K562 (cell line): ENCODE results near the gene SLC1A4. TPM values are rescaled to one million over a fixed set of nuclear protein-coding genes. Genes with fewer than 3 reads are reported as not detected.
A peak's percentile ranks its signal among the peaks of the same experiment; 100 is the strongest.

Source experiments
- CEBPG ChIP-seq, 3 experiments: fragments of 200-800 bp in 1 of 3; sonication (Bioruptor generic) in 1 of 3; sonication (generic) in 1 of 3; formaldehyde crosslinking in 1 of 3; IDR thresholded peaks in 2 of 3; conservative IDR thresholded peaks in 1 of 3; 2 replicates each; pipeline versions ENCODE4 v1.6.1 to v1.8.0; 2016 to 2022; ENCODE audit warnings: missing compliant biosample characterization in 2 of 3, missing genetic modification characterization in 2 of 3, mild to moderate bottlenecking in 1 of 3, missing genetic modification reagents in 1 of 3
- FOSL1 ChIP-seq: fragments of 200-800 bp; sonication (Bioruptor generic); conservative IDR thresholded peaks from 2 replicates; pipeline ENCODE4 v1.6.1; 2016; ENCODE audit warnings: missing genetic modification characterization, missing compliant biosample characterization
- FOXJ3 ChIP-seq: sonication (generic); formaldehyde crosslinking; IDR thresholded peaks from 2 replicates; pipeline ENCODE4 v1.4.0; 2020; ENCODE audit warnings: mild to moderate bottlenecking, missing genetic modification reagents
- FOXK2 ChIP-seq, 2 experiments: fragments of 450-650 bp; IDR thresholded peaks in 1 of 2; conservative IDR thresholded peaks in 1 of 2; 2 replicates each; pipeline ENCODE4 v1.6.1; 2016; ENCODE audit warnings: low read depth in 2 of 2, mild to moderate bottlenecking in 1 of 2
- GATAD2A ChIP-seq: fragments of 450-650 bp; IDR thresholded peaks from 2 replicates; pipeline ENCODE4 v1.6.1; 2017
- GATAD2B ChIP-seq: fragments of 450-650 bp; IDR thresholded peaks from 2 replicates; pipeline ENCODE4 v1.6.1; 2017; ENCODE audit warnings: mild to moderate bottlenecking, borderline replicate concordance
- GTF2B ChIP-seq: IDR thresholded peaks from 2 replicates; pipeline ENCODE4 v1.6.1; 2011; ENCODE audit not compliant: insufficient read length; ENCODE audit errors: extremely low read depth
- HDAC6 ChIP-seq: IDR thresholded peaks from 2 replicates; pipeline ENCODE4 v1.6.1; 2012; ENCODE audit warnings: low read depth, mild to moderate bottlenecking, control low read depth, inconsistent platforms, low read length, moderate library complexity
- HDGF ChIP-seq: fragments of 450-650 bp; IDR thresholded peaks from 2 replicates; pipeline ENCODE4 v1.6.1; 2016
- HEY1 ChIP-seq: fragments of 250-450 bp; sonication (Bioruptor Pico); IDR thresholded peaks from 2 replicates; pipeline ENCODE4 v1.5.0; 2020; ENCODE audit warnings: mild to moderate bottlenecking, moderate library complexity, borderline replicate concordance
- PHF20 ChIP-seq: fragments of 450-650 bp; IDR thresholded peaks from 2 replicates; pipeline ENCODE4 v1.6.1; 2018; ENCODE audit not compliant: partially characterized antibody
- SIX5 ChIP-seq, 2 experiments: IDR thresholded peaks; 2 replicates each; pipeline ENCODE4 v1.6.1; 2011; ENCODE audit warnings: low read length in 2 of 2, borderline replicate concordance in 1 of 2, low read depth in 1 of 2, mild to moderate bottlenecking in 1 of 2, moderate library complexity in 1 of 2; ENCODE audit not compliant: insufficient read depth in 1 of 2
- ZBTB40 ChIP-seq, 2 experiments: fragments of 450-650 bp in 1 of 2; sonication (generic) in 1 of 2; formaldehyde crosslinking in 1 of 2; IDR thresholded peaks; 2 replicates each; pipeline versions ENCODE4 v1.7.1 to v1.9.0; 2016 to 2022; ENCODE audit warnings: inconsistent platforms in 1 of 2, mild to moderate bottlenecking in 1 of 2, missing genetic modification reagents in 1 of 2
- ZNF174 ChIP-seq: fragments of 250-450 bp; sonication (Bioruptor Pico); IDR thresholded peaks from 2 replicates; pipeline ENCODE4 v1.4.0; 2020; ENCODE audit warnings: mild to moderate bottlenecking
- ZNF197 ChIP-seq: fragments of 200-800 bp; sonication (Bioruptor generic); IDR thresholded peaks from 2 replicates; pipeline ENCODE4 v1.6.1; 2016; ENCODE audit warnings: low read depth, missing genetic modification characterization, missing compliant biosample characterization
- ZNF444 ChIP-seq: fragments of 250-450 bp; sonication (Bioruptor Pico); IDR thresholded peaks from 2 replicates; pipeline ENCODE4 v1.4.0; 2020; ENCODE audit warnings: mild to moderate bottlenecking, moderate library complexity
- ZSCAN32 ChIP-seq: fragments of 450-650 bp; formaldehyde crosslinking; IDR thresholded peaks from 2 replicates; pipeline ENCODE4 v1.4.0; 2020; ENCODE audit warnings: mild to moderate bottlenecking, moderate library complexity
- polyA plus RNA-seq, 8 experiments: library from polyadenylated mRNA; depleted of rRNA in 4 of 8; stranded (reverse) in 5 of 8; unstranded in 3 of 8; fragments of >200 nt; fragmentation: Nextera tagmentation in 2 of 8; fragmentation: Illumina TruSeq in 1 of 8; extraction: Ambion mirVana in 2 of 8; extraction: Trizol in 1 of 8; gene quantifications; 2 replicates each; pipeline versions ENCODE4 v1.2.1 to v1.2.3, GENCODE V29; 2011 to 2014; ENCODE audit warnings: inconsistent platforms in 1 of 8, missing spikeins in 1 of 8
- total RNA-seq, 7 experiments: library from RNA; depleted of rRNA in 6 of 7; stranded (reverse); fragments of >200 nt in 6 of 7; fragmentation: Illumina TruSeq in 2 of 7; extraction: Trizol in 2 of 7; gene quantifications; 2 replicates each; pipeline versions ENCODE4 v1.2.1 to v1.2.3, GENCODE V29; 2011 to 2021; ENCODE audit warnings: low replicate concordance in 1 of 7

The SLC1A4 gene
- total and polyA plus RNA-seq, 9 of the 15 experiments (the other 6 are each of a cell fraction or from before 2014, with no cell fraction given), result 4.4 to 24.0 (median 10.9) TPM

GRCh38 chr2:65056215-65057053 lies 67.2 kb downstream of the SLC1A4 start, which contains the start of gene CEP68 (continued):
- TF ChIP-seq HDGF, result no peak
- TF ChIP-seq ZSCAN32 (CRISPR knock-in tag), result 0 out of 2 replicates have a peak, but pooled peaks have one; percentile 31
- TF ChIP-seq SIX5 (IDR thresholded peaks at IDR 0.05; ENCODE audit: borderline replicate concordance in 1 of 2, insufficient read depth in 1 of 2, low read depth in 1 of 2, low read length in 2 of 2), result no peak
- TF ChIP-seq FOXK2 (conservative IDR thresholded peaks at IDR 0.05 in 1 of 2, IDR thresholded peaks at IDR 0.05 in 1 of 2; ENCODE audit: low read depth in 2 of 2), result peak; percentile 34 to 48; a peak in 1 of 4 replicates
- no peak for TF ChIP-seq GTF2B
- TF ChIP-seq HDAC6, result no peak
- no peak for TF ChIP-seq ZNF174 (CRISPR knock-in tag)
- TF ChIP-seq GATAD2B, result peak; percentile 91; the same call in 1 of the 2 replicates
- no peak for TF ChIP-seq GATAD2A
- TF ChIP-seq HEY1 (CRISPR knock-in tag), result no peak
- TF ChIP-seq CEBPG (CRISPR knock-in tag; IDR thresholded peaks at IDR 0.05), result no peak
- no peak for TF ChIP-seq CEBPG (tag; conservative IDR thresholded peaks at IDR 0.05 in 1 of 2, IDR thresholded peaks at IDR 0.05 in 1 of 2)
- TF ChIP-seq FOXJ3 (CRISPR knock-in tag), result no peak
- TF ChIP-seq ZNF444 (CRISPR knock-in tag), result 0 out of 2 replicates have a peak, but pooled peaks have one; percentile 24
- TF ChIP-seq ZBTB40 (IDR thresholded peaks at IDR 0.05), result no peak
- TF ChIP-seq ZBTB40 (CRISPR knock-in tag; IDR thresholded peaks at IDR 0.05), result no peak
- no peak for TF ChIP-seq ZNF197
- peak; percentile 51; the same call in 1 of the 2 replicates for TF ChIP-seq FOSL1 (tag)
- TF ChIP-seq PHF20, result no peak
